ENCODE results near the gene MTERF2.

Gene MTERF2

DNA sequence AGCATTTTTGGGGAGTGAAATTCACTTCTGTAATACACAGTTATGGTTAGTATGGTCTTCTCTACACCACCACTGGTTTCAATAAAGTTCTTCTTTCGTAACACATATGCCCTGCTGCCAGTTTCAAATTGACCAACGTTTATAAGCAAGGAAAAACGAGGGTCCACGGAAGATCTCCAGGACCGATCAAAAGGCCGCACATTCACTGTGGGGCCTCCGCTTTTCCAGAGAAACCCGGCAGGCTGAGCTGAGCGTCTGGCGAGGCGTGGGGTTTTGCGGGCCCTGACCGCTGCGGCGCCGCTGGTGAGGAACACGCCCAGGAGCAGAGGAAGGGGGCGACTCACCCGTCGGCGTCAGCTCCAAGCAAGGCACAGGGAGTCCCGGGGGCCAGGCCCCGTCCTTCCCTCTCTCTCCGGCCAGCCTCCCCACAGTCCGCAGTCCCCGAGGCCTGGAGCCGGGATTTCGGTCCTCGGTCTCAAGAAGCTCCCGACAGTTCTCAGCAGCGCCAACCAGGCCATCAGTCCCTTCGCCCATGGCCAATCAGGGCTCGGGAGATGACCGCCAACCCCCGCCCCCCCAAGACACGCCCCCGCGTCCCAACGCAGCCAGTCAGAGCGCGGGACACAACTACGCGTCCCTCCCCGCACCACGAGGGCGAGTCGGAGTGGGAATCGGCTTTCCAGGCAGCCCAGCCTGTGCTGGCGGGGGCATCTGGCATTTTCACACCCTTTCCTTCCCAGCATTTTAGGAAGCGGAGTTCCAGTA, at the start of gene MTERF2 (continued):
- TF ChIP-seq, protein P1, sequence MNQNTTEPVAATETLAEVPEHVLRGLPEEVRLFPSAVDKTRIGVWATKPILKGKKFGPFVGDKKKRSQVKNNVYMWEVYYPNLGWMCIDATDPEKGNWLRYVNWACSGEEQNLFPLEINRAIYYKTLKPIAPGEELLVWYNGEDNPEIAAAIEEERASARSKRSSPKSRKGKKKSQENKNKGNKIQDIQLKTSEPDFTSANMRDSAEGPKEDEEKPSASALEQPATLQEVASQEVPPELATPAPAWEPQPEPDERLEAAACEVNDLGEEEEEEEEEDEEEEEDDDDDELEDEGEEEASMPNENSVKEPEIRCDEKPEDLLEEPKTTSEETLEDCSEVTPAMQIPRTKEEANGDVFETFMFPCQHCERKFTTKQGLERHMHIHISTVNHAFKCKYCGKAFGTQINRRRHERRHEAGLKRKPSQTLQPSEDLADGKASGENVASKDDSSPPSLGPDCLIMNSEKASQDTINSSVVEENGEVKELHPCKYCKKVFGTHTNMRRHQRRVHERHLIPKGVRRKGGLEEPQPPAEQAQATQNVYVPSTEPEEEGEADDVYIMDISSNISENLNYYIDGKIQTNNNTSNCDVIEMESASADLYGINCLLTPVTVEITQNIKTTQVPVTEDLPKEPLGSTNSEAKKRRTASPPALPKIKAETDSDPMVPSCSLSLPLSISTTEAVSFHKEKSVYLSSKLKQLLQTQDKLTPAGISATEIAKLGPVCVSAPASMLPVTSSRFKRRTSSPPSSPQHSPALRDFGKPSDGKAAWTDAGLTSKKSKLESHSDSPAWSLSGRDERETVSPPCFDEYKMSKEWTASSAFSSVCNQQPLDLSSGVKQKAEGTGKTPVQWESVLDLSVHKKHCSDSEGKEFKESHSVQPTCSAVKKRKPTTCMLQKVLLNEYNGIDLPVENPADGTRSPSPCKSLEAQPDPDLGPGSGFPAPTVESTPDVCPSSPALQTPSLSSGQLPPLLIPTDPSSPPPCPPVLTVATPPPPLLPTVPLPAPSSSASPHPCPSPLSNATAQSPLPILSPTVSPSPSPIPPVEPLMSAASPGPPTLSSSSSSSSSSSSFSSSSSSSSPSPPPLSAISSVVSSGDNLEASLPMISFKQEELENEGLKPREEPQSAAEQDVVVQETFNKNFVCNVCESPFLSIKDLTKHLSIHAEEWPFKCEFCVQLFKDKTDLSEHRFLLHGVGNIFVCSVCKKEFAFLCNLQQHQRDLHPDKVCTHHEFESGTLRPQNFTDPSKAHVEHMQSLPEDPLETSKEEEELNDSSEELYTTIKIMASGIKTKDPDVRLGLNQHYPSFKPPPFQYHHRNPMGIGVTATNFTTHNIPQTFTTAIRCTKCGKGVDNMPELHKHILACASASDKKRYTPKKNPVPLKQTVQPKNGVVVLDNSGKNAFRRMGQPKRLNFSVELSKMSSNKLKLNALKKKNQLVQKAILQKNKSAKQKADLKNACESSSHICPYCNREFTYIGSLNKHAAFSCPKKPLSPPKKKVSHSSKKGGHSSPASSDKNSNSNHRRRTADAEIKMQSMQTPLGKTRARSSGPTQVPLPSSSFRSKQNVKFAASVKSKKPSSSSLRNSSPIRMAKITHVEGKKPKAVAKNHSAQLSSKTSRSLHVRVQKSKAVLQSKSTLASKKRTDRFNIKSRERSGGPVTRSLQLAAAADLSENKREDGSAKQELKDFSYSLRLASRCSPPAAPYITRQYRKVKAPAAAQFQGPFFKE (tag by site-specific recombination; IDR thresholded peaks at IDR 0.05; ENCODE audit: borderline replicate concordance), result no peak
- TF ChIP-seq ZNF514 (tag by site-specific recombination; IDR thresholded peaks at IDR 0.05) (no peak), ZNF596 (tag by site-specific recombination; IDR thresholded peaks at IDR 0.05) (0 out of 2 replicates have a peak, but pooled peaks have one; percentile 8), ZBTB1 (tag by site-specific recombination; IDR thresholded peaks at IDR 0.05) (no peak), KLF7 (tag by site-specific recombination; IDR thresholded peaks at IDR 0.05; ENCODE audit: borderline replicate concordance) (no peak), ZFP41 (tag by site-specific recombination; IDR thresholded peaks at IDR 0.05; ENCODE audit: borderline replicate concordance) (no peak), ZNF426 (tag by site-specific recombination; IDR thresholded peaks at IDR 0.05) (no peak), TRIM28 (IDR thresholded peaks at IDR 0.05; ENCODE audit: borderline replicate concordance, low read length) (0 out of 2 replicates have a peak, but pooled peaks have one; percentile 32), ZNF404 (tag by site-specific recombination; IDR thresholded peaks at IDR 0.05) (no peak), ZNF600 (tag by site-specific recombination; IDR thresholded peaks at IDR 0.05) (peak; percentile 71), MZF1 (tag by site-specific recombination; IDR thresholded peaks at IDR 0.05; ENCODE audit: borderline replicate concordance) (no peak), ZNF558 (tag by site-specific recombination; IDR thresholded peaks at IDR 0.05) (no peak), ZNF341 (tag by site-specific recombination; IDR thresholded peaks at IDR 0.05; ENCODE audit: low read depth) (peak; percentile 71), YY1 (tag by site-specific recombination; IDR thresholded peaks at IDR 0.05) (no peak), ZNF830 (tag by site-specific recombination; IDR thresholded peaks at IDR 0.05; ENCODE audit: low read depth) (no peak), ZNF785 (tag by site-specific recombination; IDR thresholded peaks at IDR 0.05) (0 out of 2 replicates have a peak, but pooled peaks have one; percentile 15), ZXDB (tag by site-specific recombination; IDR thresholded peaks at IDR 0.05) (peak; percentile 47; the same call in 1 of the 2 replicates), ZNF146 (tag by site-specific recombination; IDR thresholded peaks at IDR 0.05) (no peak), MYNN (tag by site-specific recombination; IDR thresholded peaks at IDR 0.05; ENCODE audit: borderline replicate concordance) (no peak), HOXD13 (CRISPR knock-in tag; IDR thresholded peaks at IDR 0.05; ENCODE audit: borderline replicate concordance) (no peak), ZNF561 (tag by site-specific recombination; IDR thresholded peaks at IDR 0.05; ENCODE audit: borderline replicate concordance) (no peak; the same call in 1 of the 2 replicates)
- TF ChIP-seq, protein P2, sequence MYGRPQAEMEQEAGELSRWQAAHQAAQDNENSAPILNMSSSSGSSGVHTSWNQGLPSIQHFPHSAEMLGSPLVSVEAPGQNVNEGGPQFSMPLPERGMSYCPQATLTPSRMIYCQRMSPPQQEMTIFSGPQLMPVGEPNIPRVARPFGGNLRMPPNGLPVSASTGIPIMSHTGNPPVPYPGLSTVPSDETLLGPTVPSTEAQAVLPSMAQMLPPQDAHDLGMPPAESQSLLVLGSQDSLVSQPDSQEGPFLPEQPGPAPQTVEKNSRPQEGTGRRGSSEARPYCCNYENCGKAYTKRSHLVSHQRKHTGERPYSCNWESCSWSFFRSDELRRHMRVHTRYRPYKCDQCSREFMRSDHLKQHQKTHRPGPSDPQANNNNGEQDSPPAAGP (tag by site-specific recombination; IDR thresholded peaks at IDR 0.05), result 0 out of 2 replicates have a peak, but pooled peaks have one; percentile 37
- TF ChIP-seq, protein P3, sequence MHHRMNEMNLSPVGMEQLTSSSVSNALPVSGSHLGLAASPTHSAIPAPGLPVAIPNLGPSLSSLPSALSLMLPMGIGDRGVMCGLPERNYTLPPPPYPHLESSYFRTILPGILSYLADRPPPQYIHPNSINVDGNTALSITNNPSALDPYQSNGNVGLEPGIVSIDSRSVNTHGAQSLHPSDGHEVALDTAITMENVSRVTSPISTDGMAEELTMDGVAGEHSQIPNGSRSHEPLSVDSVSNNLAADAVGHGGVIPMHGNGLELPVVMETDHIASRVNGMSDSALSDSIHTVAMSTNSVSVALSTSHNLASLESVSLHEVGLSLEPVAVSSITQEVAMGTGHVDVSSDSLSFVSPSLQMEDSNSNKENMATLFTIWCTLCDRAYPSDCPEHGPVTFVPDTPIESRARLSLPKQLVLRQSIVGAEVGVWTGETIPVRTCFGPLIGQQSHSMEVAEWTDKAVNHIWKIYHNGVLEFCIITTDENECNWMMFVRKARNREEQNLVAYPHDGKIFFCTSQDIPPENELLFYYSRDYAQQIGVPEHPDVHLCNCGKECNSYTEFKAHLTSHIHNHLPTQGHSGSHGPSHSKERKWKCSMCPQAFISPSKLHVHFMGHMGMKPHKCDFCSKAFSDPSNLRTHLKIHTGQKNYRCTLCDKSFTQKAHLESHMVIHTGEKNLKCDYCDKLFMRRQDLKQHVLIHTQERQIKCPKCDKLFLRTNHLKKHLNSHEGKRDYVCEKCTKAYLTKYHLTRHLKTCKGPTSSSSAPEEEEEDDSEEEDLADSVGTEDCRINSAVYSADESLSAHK (tag by site-specific recombination; IDR thresholded peaks at IDR 0.05), result 0 out of 2 replicates have a peak, but pooled peaks have one; percentile 26
- TF ChIP-seq, protein P4, sequence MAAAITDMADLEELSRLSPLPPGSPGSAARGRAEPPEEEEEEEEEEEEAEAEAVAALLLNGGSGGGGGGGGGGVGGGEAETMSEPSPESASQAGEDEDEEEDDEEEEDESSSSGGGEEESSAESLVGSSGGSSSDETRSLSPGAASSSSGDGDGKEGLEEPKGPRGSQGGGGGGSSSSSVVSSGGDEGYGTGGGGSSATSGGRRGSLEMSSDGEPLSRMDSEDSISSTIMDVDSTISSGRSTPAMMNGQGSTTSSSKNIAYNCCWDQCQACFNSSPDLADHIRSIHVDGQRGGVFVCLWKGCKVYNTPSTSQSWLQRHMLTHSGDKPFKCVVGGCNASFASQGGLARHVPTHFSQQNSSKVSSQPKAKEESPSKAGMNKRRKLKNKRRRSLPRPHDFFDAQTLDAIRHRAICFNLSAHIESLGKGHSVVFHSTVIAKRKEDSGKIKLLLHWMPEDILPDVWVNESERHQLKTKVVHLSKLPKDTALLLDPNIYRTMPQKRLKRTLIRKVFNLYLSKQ (tag by site-specific recombination; IDR thresholded peaks at IDR 0.05; ENCODE audit: borderline replicate concordance), result no peak
- TF ChIP-seq, protein P5, sequence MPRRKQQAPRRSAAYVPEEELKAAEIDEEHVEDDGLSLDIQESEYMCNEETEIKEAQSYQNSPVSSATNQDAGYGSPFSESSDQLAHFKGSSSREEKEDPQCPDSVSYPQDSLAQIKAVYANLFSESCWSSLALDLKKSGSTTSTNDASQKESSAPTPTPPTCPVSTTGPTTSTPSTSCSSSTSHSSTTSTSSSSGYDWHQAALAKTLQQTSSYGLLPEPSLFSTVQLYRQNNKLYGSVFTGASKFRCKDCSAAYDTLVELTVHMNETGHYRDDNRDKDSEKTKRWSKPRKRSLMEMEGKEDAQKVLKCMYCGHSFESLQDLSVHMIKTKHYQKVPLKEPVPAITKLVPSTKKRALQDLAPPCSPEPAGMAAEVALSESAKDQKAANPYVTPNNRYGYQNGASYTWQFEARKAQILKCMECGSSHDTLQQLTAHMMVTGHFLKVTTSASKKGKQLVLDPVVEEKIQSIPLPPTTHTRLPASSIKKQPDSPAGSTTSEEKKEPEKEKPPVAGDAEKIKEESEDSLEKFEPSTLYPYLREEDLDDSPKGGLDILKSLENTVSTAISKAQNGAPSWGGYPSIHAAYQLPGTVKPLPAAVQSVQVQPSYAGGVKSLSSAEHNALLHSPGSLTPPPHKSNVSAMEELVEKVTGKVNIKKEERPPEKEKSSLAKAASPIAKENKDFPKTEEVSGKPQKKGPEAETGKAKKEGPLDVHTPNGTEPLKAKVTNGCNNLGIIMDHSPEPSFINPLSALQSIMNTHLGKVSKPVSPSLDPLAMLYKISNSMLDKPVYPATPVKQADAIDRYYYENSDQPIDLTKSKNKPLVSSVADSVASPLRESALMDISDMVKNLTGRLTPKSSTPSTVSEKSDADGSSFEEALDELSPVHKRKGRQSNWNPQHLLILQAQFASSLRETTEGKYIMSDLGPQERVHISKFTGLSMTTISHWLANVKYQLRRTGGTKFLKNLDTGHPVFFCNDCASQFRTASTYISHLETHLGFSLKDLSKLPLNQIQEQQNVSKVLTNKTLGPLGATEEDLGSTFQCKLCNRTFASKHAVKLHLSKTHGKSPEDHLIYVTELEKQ (tag by site-specific recombination; IDR thresholded peaks at IDR 0.05; ENCODE audit: borderline replicate concordance), result no peak

Measured in HEK293 (cell line).